Activated T-cell treated with anti-CD3 and anti-CD28 coated beads for 1 hour (primary cell): ENCODE results near the gene PHACTR1.
"Not testable (repeated sequence)": the region's sequence is repeated elsewhere in the genome, so short reads cannot be mapped to it uniquely, and the experiment has no call there.

Experiments
- DNase-seq: peaks from one replicate; pipeline ENCODE4 v3.0.0-alpha.2; 2020; ENCODE audit warnings: low read depth

The PHACTR1 gene

GRCh38 chr6:12749531-12750379, 33.2 kb downstream of the PHACTR1 start:
- DNase-seq, result no peak

DNA sequence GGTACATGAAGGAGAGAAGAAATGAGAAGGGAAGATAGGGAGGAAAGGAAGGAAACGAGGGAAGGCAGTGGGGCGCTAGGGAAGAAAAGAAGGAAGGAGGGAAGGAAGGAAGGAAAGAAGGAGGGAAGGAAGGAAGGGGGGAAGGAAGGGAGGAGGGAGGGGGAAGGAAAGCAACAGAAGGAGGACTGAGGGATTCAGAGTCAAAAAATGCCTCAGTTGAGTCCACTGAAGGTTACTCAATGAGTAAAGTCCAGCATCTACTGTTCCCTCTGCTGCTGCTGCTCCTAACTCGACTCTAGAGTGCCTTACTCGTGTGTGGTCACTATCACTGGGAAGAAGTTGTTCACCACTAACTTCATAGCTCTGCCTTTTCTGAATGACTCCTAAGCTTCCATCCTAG, 33.8 kb downstream of the PHACTR1 start:
- DNase-seq, result no peak

DNA sequence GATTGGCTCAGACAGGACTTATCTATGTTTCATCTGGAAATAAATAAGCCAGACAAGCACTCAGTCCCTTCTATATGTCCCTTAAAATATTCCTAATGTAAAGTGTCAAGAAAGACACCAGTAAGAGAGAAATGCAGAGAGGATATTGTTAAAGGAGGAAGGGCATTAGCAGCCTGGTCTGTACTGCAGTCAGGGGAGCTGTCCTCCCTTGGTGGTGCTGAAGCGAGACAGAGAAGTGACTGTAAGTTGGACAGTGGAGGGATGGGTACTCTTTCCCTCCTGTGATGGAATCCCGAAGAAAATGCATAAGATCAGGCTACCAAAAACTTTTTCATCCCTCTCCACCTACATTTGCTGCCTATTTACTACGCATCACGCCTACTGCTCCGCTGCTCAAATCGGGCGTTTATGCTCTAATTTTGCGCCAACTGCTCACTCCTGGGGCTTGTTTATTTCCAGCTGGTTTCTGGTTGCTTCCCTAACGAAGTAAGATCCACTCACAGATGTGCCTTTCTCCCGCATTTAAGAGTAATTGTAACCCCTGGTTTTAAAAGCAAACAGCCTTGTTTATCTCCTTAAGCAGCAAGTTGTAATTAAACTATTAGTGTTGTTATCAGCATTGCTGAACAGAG, 35.2 kb downstream of the PHACTR1 start:
- no peak for DNase-seq

DNA sequence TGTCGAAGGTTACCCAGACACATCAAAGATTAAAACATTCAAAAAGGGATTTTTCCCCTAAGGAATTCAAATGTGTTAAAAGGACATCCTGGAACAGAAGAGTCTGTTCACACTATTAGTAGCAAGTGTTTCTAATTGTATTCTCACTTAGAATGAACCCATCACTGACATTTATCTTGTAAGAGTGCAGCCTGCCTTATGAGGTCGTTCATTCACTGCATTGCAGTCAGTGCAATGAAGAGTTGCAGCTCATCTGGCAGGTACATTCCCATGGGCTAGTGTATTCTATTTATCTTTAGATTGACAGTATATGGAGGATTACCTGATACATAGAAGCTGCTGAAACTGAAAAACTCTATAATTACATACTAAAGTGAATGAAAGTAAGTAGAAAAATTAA, 36.5 kb downstream of the PHACTR1 start:
- DNase-seq, result no peak

DNA sequence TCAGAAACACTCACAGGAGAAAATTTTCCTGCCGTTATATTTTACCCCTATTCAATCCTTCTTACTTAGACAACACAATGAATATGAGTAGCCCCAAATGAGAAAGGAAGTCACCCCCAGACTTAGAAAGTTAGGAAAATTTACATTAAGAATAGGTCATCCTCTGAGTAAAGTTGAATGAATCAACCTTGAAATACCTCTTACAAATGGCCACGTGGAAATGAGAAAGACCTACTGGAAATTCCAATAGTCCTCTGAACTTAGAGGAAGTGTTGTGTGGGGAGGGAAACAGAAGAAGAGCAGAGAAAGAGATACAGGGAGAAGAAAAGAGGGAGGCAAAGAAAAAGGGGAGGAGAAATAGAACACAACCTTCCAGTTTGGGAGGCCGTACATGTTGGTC, 43.7 kb downstream of the PHACTR1 start:
- DNase-seq, result no peak

DNA sequence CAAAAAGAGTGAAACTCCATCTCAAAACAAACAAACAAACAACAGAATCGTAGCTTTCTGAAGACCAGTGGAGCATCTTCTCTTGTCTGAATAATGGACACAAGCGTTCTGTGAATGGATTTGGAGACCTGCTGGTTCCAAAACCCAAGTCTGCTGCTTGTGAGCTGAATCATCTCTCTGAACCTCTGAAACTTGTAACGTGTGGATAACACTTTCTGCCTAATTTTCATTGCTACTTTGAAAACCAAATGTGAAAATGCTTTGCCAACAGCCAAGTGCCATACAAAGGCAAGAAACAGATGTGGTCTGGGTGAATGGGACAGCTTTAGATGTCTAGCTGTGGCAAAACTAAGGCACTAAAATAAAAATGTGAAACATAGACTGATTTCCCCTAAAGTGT, 44.3 kb downstream of the PHACTR1 start:
- DNase-seq, result no peak

GRCh38 chr6:12761376-12762115, 45.0 kb downstream of the PHACTR1 start:
- no peak for DNase-seq

- DNase-seq, result not testable (repeated sequence)
These were observed 46.3 kb downstream of the PHACTR1 start for GRCh38 chr6:12762731-12763434.

DNA sequence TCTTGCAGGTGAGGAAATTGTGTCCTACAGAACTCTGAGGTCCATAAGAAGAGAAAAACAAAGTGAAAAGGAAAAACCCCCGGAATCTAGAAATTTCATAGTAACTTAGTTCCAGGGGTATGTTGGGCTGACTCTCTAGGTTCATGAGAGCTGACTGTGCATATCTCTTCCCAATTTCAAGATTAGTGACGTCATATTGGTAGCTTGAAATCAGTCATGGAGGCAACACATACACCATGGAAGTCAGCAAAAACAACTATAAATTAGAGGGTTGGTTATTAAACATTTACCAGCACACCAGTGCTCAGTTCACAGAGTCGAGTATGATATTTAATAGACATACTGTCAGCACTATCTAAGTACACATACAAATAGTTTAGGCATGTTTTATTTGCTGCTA, 49.8 kb downstream of the PHACTR1 start:
- no peak for DNase-seq

DNA sequence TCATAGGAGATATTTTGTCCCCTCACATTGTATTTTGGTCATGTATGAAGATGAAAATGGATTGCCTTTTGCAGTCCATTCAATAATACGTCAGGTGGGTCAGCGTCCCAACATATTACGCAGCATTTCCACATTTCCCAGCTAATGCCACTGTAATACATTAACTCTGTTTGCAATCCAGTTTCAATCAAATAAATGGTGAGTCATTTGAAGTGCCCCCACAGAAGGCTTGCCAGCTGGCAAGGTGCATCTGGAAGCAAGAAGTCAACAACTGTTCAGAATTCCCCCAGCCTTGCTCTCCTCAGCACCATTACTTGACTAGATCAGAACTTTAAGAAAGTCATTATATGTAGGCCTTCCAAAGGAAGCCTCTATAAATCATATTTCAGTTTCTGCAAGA, 50.4 kb downstream of the PHACTR1 start:
- DNase-seq, result no peak

DNA sequence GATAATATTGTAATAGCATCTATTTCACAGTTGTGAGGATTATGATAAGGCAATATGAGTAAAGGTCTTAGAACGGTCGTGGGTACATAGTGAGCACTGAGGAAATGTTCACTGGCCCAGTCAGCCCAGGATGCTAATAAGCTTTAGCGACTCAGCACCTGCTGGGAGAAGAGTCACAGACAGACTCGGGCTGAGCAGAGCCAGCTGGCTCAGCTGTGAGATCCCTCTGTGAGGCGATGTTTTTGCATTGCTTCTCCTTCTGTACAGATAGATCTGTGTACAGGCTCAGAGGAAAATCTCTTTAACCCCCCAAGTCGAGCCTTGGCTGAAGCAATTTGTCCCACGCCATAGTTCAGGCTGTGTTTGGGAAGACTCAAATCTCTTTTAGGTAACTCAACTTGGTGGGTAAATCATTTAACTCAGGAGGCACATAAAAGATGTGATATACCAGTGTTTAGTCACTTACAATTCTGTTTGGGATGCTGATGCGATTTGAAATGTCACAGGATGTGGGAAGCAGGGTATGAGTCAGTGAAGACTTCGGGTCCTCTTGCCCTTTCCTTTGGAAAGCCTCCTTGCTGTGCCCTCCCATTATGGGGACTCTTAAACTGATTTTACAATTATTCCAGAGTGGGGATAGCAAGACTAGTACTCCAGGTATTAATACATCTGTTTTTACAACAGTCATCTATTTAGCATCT, 53.1 kb downstream of the PHACTR1 start:
- DNase-seq, result no peak

GRCh38 chr6:12772416-12772815, 55.8 kb downstream of the PHACTR1 start:
- DNase-seq, result no peak

GRCh38 chr6:12776291-12776690, 59.7 kb downstream of the PHACTR1 start:
- no peak for DNase-seq

- no peak for DNase-seq
These were observed 63.2 kb downstream of the PHACTR1 start for GRCh38 chr6:12779772-12780171.

DNA sequence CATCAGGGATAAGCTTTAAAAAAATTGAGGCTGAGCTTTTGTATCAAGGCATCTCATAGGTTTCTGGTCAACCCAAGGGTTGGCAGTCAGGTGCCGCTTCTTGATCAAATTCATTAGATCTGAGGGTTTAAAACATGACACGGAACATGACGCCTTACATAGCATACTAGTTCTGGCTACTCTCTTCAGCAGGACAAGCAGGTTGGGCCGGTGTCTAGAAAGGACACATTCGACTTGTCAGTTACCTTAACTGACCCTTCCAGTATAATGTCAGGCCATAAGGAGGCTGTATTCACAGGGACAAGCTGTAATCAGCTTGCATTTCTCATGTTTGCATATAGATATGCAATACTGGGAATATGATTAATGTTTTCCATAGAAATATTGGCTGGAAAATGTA, 65.6 kb downstream of the PHACTR1 start:
- DNase-seq, result no peak

DNA sequence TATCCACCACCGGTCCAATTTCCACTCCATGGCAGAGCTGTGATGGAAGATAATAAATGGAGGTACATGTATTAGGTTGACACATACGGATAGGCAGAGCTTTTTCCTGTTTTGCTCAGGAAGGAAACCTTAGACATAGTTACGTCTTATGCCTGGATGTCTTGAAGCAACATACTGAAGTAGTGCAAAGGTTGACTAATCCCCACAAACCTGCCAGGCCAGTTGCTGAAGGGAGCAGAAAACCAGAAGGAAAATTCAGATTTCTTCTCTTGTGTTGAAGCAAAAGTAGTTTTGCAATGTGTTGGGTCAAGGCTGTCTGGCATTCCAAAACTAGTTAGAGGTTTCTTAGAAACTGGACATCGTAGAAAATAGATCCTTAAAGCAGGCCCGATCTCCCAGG, 68.7 kb downstream of the PHACTR1 start:
- DNase-seq, result no peak

GRCh38 chr6:12785921-12786320, 69.4 kb downstream of the PHACTR1 start:
- no peak for DNase-seq

GRCh38 chr6:12791371-12791770, 74.8 kb downstream of the PHACTR1 start:
- DNase-seq, result no peak

DNA sequence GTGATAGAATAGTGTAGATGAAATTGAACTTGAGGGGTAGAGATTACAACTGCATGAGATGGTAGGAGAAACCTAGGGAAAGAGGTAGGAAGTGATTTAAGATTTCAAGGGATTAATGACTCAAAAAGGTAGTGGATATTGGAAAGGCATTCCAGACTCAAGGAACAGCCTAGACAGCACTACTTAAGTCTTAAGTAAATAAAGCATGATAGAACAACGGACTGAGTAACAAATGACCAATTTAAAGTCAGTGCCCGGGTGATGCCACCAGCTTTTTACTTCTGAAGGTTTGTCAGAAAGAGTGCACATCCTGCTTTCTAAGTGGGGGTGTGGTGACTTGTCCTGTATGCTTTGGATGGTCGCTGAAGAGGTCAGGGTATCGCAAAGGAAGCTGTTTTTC, 81.8 kb downstream of the PHACTR1 start:
- no peak for DNase-seq

DNA sequence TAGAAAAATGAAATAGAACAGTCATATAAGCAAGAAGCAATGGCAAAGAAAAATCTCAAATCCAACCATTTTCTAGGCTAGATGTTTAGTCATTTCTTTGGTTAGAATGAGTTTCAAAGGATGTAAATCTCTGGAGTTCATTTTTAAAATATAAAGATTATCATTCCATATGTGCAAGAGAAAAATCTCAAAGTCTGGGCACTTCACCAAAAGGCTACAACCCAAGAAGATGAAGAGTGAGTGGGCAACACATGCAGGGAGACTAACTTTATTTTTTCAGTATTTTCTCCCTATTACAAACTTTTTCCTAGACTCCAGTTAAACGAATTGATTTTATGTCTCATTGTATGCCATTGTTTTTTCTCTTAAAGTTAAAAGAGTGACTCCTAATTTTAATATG, 83.6 kb downstream of the PHACTR1 start:
- no peak for DNase-seq

DNA sequence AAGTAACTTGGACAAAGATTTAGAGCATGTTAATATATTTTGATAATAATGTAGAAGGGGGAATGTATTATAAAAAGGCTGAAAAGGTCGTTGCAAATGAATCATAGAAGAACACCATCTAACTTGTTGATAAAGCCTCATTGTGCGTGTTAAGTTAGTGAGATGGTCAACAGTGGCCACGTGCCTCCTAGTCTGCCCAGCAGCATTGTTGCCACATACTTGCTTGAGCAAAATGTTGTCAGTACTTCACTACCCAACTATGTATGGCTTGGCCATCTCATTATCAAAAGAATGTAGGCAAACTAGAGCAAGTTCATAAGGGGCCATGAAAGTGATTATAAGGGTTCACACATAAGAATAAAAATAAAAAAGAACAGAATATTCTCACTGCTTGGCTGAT, 84.6 kb downstream of the PHACTR1 start:
- DNase-seq, result no peak

- no peak for DNase-seq
These were observed 85.9 kb downstream of the PHACTR1 start for GRCh38 chr6:12802440-12802839.
